DND-41 (cell line): ENCODE results near the gene SPIB.

Experiments
- ATAC-seq: fragments of 200-7000 bp; cut with Tn5 transposase; 3 replicates; pipeline ENCODE4 v1.9.1; 2021; ENCODE audit warnings: low read depth; ENCODE audit not compliant: insufficient read depth
- DNase-seq: peaks from one replicate; pipeline ENCODE4 v3.0.0-alpha.2; 2020
- H2AFZ ChIP-seq: 2 replicates; pipeline ENCODE4 v1.6.0; 2012; ENCODE audit warnings: low read depth, low read length
- H3K27ac ChIP-seq: 2 replicates; pipeline ENCODE4 v1.5.1; 2012; ENCODE audit warnings: low read length, inconsistent platforms
- H3K27me3 ChIP-seq: fragments of 200-600 bp; sonication (generic); 2 replicates; pipeline ENCODE4 v1.6.0; 2012; ENCODE audit warnings: low read length, mild to moderate bottlenecking, inconsistent platforms; ENCODE audit not compliant: insufficient read depth, poor library complexity
- H3K36me3 ChIP-seq: 2 replicates; pipeline ENCODE4 v1.5.1; 2012; ENCODE audit warnings: low read length, inconsistent platforms; ENCODE audit not compliant: insufficient read depth
- H3K4me1 ChIP-seq: 2 replicates; pipeline ENCODE4 v1.5.1; 2012; ENCODE audit warnings: mild to moderate bottlenecking, low read length; ENCODE audit not compliant: insufficient read depth
- H3K4me2 ChIP-seq: 2 replicates; pipeline ENCODE4 v1.6.0; 2012; ENCODE audit warnings: mild to moderate bottlenecking, moderate library complexity, low read length, inconsistent platforms; ENCODE audit not compliant: insufficient read depth
- H3K4me3 ChIP-seq, 2 experiments: fragments of 200-600 bp in 1 of 2; shearing (Covaris generic) in 1 of 2; 2 replicates each; pipeline ENCODE4 v1.5.1; 2012 to 2016; ENCODE audit warnings: inconsistent platforms in 2 of 2, low read length in 2 of 2, mild to moderate bottlenecking in 2 of 2, low read depth in 1 of 2, moderate library complexity in 1 of 2
- H3K79me2 ChIP-seq: 2 replicates; pipeline ENCODE4 v1.6.0; 2012; ENCODE audit warnings: low read length, inconsistent platforms; ENCODE audit not compliant: insufficient read depth
- H3K9ac ChIP-seq: 2 replicates; pipeline ENCODE4 v1.6.0; 2012; ENCODE audit warnings: low read depth, mild to moderate bottlenecking, inconsistent platforms, low read length, moderate library complexity
- H3K9me3 ChIP-seq: 2 replicates; pipeline ENCODE4 v1.5.1; 2012; ENCODE audit warnings: low read length, moderate library complexity, mild to moderate bottlenecking, inconsistent platforms; ENCODE audit not compliant: insufficient read depth, severe bottlenecking
- H4K20me1 ChIP-seq: 2 replicates; pipeline ENCODE4 v1.6.0; 2012; ENCODE audit warnings: low read length; ENCODE audit not compliant: insufficient read depth
- CTCF ChIP-seq: IDR thresholded peaks from 2 replicates; pipeline ENCODE4 v1.5.1; 2012; ENCODE audit warnings: borderline replicate concordance, low read length, moderate library complexity, mild to moderate bottlenecking; ENCODE audit not compliant: poor library complexity, severe bottlenecking; ENCODE audit errors: extremely low read depth
- EZH2 ChIP-seq: IDR thresholded peaks from 3 replicates; pipeline ENCODE4 v1.6.1; 2012; ENCODE audit warnings: borderline replicate concordance, low read depth, mild to moderate bottlenecking, moderate library complexity, low read length, inconsistent platforms; ENCODE audit not compliant: severe bottlenecking

The SPIB gene

GRCh38 chr19:50458396-50459066 lies 39.8 kb downstream of the SPIB start:
- Histone ChIP-seq H3K4me2 (no peak overlapping the region), H3K9ac (no peak overlapping the region), H3K4me3 (no peak overlapping the region), H3K27me3 (no peaks in the 10 kb centered on the region), H2AFZ (no peak overlapping the region), H3K4me1 (no peaks in the 10 kb centered on the region), H3K27ac (no peak overlapping the region), H4K20me1 (no peaks in the 10 kb centered on the region), H3K79me2 (no peaks in the 10 kb centered on the region), H3K36me3 (no peaks in the 10 kb centered on the region), H3K9me3 (no peaks in the 10 kb centered on the region)
- no peak for TF ChIP-seq CTCF
- no peak for TF ChIP-seq EZH2
- ATAC-seq, result no peak
- no peak for DNase-seq

DNA sequence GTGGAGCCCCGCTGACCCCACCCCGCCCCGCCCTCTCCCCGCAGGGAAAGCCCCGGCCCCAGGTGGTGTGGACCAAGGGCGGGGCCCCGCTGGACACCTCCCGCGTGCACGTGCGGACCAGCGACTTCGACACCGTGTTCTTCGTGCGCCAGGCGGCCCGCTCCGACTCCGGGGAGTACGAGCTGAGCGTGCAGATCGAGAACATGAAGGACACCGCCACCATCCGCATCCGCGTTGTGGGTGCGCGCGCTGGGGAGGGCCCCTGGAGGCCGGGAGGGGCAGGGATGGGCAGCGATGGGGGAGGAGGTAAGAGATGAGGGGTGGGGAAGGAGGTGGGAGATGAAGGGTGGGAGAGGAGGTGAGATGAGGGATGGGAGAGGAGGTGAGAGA lies 40.3 kb downstream of the SPIB start:
- no peaks in the 10 kb centered on the region for H3K4me1 ChIP-seq
- no peak overlapping the region for H3K4me2 ChIP-seq
- H3K9ac ChIP-seq, result no peak overlapping the region
- H2AFZ ChIP-seq, result no peak overlapping the region
- no peaks in the 10 kb centered on the region for H3K9me3 ChIP-seq
- H4K20me1 ChIP-seq, result no peaks in the 10 kb centered on the region
- H3K79me2 ChIP-seq, result no peaks in the 10 kb centered on the region
- no peak overlapping the region for H3K4me3 ChIP-seq
- ATAC-seq (no peak), DNase-seq (no peak)
- no peaks in the 10 kb centered on the region for H3K36me3 ChIP-seq
- H3K27me3 ChIP-seq, result no peaks in the 10 kb centered on the region
- TF ChIP-seq EZH2, result no peak
- no peak for TF ChIP-seq CTCF
- no peak overlapping the region for H3K27ac ChIP-seq

DNA sequence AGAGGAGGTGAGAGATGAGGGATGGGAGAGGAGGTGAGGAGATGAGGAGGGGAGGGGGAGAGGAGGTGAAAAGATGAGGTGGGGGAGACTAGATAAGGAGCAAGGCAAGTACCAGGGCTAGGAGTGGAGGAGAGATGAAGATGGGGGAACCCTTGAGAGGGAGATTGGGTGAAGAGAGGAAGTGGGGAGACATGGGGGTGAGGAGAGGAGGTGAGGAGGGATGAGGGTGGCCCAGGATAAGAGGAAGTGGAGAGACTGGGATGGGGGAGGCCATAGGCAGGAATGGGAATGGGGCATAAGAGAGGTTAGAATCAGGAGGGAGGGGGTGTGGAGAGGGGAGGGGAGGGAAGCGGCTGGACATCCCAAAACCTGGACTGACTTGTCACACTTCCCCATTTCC lies 40.9 kb downstream of the SPIB start:
- Histone ChIP-seq H3K79me2 (no peaks in the 10 kb centered on the region), H3K4me2 (no peak overlapping the region), H3K4me1 (no peaks in the 10 kb centered on the region), H2AFZ (no peak overlapping the region), H3K4me3 (no peak overlapping the region), H3K9ac (no peak overlapping the region), H4K20me1 (no peaks in the 10 kb centered on the region), H3K9me3 (no peaks in the 10 kb centered on the region), H3K36me3 (no peaks in the 10 kb centered on the region), H3K27ac (no peak overlapping the region), H3K27me3 (no peaks in the 10 kb centered on the region)
- TF ChIP-seq CTCF (no peak), EZH2 (no peak)
- no peak for ATAC-seq
- no peak for DNase-seq

DNA sequence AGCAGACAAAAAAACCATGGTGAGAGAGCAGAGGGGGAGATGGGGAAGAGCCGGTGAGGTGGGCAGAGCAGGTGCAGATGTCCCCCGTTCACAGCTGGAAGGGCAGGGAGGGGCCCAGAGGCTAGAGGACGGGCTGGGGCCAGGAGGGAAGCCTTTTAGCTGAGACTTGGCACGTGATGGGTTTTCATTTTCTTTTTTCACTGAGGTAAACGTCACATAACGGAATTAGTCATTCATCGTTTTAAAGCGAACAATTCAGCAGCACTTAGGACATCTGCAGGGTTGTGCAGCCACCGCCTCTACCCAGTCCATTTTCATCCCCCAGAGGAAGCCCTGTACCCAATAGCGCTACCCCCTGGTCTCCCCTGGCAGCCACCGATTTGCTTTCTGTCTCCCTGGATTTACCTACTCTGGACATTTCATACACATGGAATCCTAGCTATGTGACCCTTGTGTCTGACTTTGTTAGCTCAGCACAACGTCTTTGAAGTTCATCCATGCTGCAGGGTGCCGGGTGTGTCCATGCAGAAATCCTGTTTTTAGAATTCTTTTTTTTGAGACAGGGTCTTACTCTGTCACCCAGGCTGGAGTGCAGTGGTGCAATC lies 41.5 kb downstream of the SPIB start:
- no peak for ATAC-seq
- Histone ChIP-seq H3K36me3 (no peaks in the 10 kb centered on the region), H3K9ac (no peak overlapping the region), H3K4me3 (no peak overlapping the region), H2AFZ (no peak overlapping the region), H3K9me3 (no peaks in the 10 kb centered on the region), H3K79me2 (no peaks in the 10 kb centered on the region), H3K27me3 (no peaks in the 10 kb centered on the region), H3K4me2 (no peak overlapping the region), H3K4me1 (no peaks in the 10 kb centered on the region), H4K20me1 (no peaks in the 10 kb centered on the region), H3K27ac (no peak overlapping the region)
- no peak for TF ChIP-seq EZH2
- TF ChIP-seq CTCF, result no peak
- no peak for DNase-seq
